SH-SY5Y (cell line): ENCODE data around the gene DLGAP3.

Experiments
- GATA2 ChIP-seq: IDR thresholded peaks from 2 replicates; pipeline ENCODE4 v1.6.1; 2011; ENCODE audit warnings: mild to moderate bottlenecking, low read depth, low read length
- GATA3 ChIP-seq: IDR thresholded peaks from 2 replicates; pipeline ENCODE4 v1.6.1; 2011; ENCODE audit warnings: low read depth, mild to moderate bottlenecking, low read length, moderate library complexity

- TF ChIP-seq GATA2 (no peak), GATA3 (no peak)
Observed at GRCh38 chr1:34908369-34908768, 21.1 kb downstream of the DLGAP3 start.
